Stimulated activated CD4-positive, alpha-beta T cell treated with anti-CD3 and anti-CD28 coated beads, Interleukin-4, amount 100 ng/mL, for 48 hours (primary cell): Measurements from ENCODE around the gene PLA2G3.
"Not testable (repeated sequence)": the region's sequence is repeated elsewhere in the genome, so short reads cannot be mapped to it uniquely, and the experiment has no call there.

Experiments used
- DNase-seq, 2 donors: peaks; one replicate each; pipeline ENCODE4 v3.0.0-alpha.2; 2020; ENCODE audit warnings: low read depth in 2 of 2

Gene PLA2G3

GRCh38 chr22:31139866-31140716 is at the start of gene PLA2G3:
Gene PLA2G3 (minus strand): TSS chr22:31140508. CDS start chr22:31140354, 154 bp downstream.
- DNase-seq, result no peak

DNA sequence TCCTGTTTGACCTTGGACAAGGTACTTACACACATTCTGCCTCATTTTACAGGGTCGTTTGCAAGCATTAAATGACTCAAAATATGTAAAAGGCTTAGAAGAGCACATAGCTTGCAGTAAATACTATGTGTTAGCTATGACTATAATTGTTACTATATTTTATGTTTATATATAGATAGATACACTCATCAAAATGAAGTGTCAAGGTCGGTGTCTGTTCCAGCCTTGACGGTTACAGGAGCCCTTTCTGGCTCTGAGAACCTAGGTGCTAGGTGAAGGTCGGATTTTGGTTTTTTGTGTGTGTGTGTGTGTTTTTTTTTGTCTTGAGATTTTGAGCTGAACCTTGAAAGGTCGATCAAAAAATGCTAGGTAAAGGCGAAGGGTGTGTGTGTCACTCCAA is 47.3 kb upstream of the PLA2G3 start:
- DNase-seq, result no peak

GRCh38 chr22:31185056-31185455 is 44.7 kb upstream of the PLA2G3 start:
- DNase-seq, result no peak

GRCh38 chr22:31184015-31184414 is 43.7 kb upstream of the PLA2G3 start:
- no peak for DNase-seq

DNA sequence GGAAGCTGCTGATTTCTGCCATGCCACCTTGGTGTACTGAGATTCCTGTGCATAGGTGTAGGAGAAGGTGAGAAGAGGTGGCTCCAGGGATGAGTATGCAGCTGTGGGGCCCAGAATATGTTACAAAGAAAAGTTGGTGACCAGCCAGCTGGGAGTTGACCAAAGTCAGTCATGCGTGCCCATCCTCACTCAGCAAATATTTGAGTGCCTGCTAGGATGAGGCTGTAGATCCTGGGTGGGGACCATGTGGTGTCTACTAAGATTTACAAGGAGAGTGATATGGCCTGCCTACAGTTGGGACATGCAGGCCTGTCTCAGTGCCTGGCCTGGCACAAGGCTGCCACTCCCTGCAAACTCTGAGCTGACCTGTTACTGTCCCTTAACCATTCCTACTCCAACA is 39.0 kb upstream of the PLA2G3 start:
- no peak for DNase-seq

GRCh38 chr22:31178859-31179258 is 38.6 kb upstream of the PLA2G3 start:
- DNase-seq, result no peak

GRCh38 chr22:31177420-31178162 is 37.3 kb upstream of the PLA2G3 start:
- DNase-seq, result no peak

GRCh38 chr22:31176923-31177322 is 36.6 kb upstream of the PLA2G3 start:
- DNase-seq, result no peak

DNA sequence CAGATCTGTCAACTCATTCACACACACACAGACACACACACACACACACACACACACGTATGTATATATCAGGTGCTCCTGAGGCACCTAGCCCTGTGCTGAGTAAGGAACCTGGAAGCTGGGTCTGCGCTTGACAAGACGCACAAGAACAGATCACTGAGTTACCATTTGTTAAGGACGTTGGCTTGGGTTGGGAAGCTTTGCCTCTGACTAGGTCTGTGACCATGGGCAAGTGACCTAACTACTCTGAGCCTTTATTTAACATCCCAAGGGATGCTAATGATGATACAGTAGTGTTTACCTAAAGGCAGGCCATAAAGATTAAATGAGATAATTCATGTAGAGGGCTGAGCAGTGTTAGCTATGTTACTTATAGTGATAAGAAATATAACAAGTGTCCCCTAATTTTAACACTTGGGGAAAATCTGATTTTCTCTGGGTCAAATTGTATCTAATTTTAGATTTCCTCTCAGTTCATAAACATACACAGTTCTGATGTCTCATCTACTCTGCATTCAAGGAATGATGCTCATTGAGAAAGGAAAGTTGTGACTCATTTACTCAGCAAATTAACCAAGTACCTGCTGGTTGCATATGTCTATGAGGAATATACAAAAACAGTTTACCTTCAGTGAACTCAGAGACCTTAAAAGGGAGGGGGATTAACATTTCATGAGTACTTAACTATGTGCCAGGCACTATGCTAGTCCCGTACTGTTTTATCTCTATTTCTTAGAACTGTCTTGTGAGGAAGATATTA is 33.3 kb upstream of the PLA2G3 start:
- DNase-seq, result no peak

DNA sequence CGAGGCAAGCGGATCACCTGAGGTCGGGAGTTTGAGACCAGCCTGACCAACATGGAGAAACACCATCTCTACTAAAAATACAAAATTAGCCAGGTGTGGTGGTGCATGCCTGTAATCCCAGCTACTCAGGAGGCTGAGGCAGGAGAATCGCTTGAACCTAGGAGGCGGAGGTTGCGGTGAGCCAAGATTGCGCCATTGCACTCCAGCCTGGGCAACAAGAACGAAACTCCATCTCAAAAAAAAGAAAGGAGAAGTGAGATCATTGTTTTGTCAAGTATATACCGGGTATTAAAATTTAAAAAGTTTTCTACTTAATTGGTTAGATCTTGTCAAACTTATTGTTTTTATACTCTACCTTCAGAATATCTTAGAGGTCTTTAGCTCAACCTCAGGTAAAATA is 31.4 kb upstream of the PLA2G3 start:
- not testable (repeated sequence) for DNase-seq

DNA sequence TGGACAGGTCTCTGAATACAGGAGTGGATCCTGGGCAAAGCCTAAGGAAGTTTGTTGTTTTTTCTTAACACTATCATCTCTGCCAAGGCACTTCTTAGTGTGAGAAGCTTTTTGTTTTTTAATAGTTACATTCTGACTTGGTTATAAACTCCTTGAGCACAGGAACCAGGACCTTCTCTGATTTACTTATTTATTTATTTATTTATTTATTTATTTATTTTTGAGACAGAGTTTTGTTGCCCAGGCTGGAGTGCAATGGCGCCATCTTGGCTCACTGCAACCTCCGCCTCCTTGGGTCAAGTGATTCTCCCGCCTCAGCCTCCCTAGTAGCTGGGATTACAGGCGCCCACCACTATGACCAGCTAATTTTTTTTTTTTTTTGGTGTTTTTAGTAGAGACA is 30.7 kb upstream of the PLA2G3 start:
- no peak for DNase-seq

DNA sequence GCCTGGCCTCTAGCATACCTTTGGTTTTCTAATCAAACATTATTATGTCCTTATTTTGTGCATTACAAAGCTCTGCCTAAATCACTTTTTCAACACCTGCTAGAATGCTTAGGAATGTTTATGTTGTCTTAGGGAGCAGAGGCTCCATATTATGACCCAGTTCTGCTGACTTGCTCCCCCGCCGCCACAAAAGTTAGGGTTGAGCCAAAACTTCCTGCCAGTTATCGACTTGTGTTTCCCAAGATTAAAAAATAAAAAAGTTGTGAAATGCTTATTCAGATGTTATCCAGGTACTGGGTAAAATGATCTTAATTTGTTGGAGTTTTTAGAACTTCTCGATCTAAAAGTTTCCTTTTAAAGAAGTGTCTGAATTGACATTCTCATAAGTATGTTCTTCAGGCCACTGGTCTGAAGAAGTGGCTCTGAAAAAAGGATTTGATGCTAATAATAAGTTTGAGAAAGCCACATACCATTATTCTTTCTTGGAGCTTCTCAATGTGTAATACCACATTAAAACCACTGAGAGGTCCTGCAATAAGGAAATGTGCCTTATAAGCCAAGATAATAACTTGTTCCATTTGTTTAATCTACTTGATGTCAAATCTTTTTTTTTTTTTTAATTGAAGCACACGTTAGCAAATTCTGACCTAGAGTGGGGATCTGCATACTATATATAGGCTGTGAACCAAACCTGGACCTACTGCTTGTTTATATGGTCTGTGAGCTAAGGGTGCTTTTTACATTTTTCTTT is 21.9 kb upstream of the PLA2G3 start:
- no peak for DNase-seq

- no peak for DNase-seq
These were observed 21.1 kb upstream of the PLA2G3 start for GRCh38 chr22:31161386-31161785.

- no peak for DNase-seq
These were observed 20.1 kb upstream of the PLA2G3 start for GRCh38 chr22:31160328-31160978.

GRCh38 chr22:31155422-31155821 is 15.1 kb upstream of the PLA2G3 start:
- DNase-seq, result no peak

GRCh38 chr22:31154975-31155374 is 14.7 kb upstream of the PLA2G3 start:
- no peak for DNase-seq

GRCh38 chr22:31153357-31153756 is 13.0 kb upstream of the PLA2G3 start:
- DNase-seq, result no peak

GRCh38 chr22:31151872-31152271 is 11.6 kb upstream of the PLA2G3 start:
- DNase-seq, result no peak

GRCh38 chr22:31150615-31151014 is 10.3 kb upstream of the PLA2G3 start:
- DNase-seq, result no peak

- peak in 1 of 2 donors; percentile 19 for DNase-seq
These were observed 8.8 kb upstream of the PLA2G3 start for GRCh38 chr22:31148953-31149627.
